Activated CD4-positive, alpha-beta T cell treated with anti-CD3 and anti-CD28 coated beads, Interleukin-2, amount 10 ng/mL, durations not matched to agents 24 days and 14 days (primary cell): ENCODE data around the gene ADGRF4. TPM values are rescaled to one million over a fixed set of nuclear protein-coding genes. Genes with fewer than 3 reads are reported as not detected.

Experiments
- DNase-seq: peaks from one replicate; pipeline ENCODE4 v3.0.0; 2022
- H3K27ac Mint-ChIP-seq: one replicate; pipeline ENCODE4 v1.8.0; 2022; ENCODE audit warnings: mild to moderate bottlenecking, mixed read lengths
- H3K27me3 Mint-ChIP-seq: one replicate; pipeline ENCODE4 v1.8.0; 2022; ENCODE audit warnings: mixed read lengths
- H3K36me3 Mint-ChIP-seq: one replicate; pipeline ENCODE4 v1.8.0; 2022; ENCODE audit warnings: low read depth, mild to moderate bottlenecking, mixed read lengths
- H3K4me1 Mint-ChIP-seq: one replicate; pipeline ENCODE4 v1.8.0; 2021; ENCODE audit warnings: mixed read lengths
- H3K4me3 Mint-ChIP-seq: one replicate; pipeline ENCODE4 v1.8.0; 2022; ENCODE audit warnings: mild to moderate bottlenecking, moderate library complexity, mixed read lengths
- H3K9me3 Mint-ChIP-seq: one replicate; pipeline ENCODE4 v1.8.0; 2021; ENCODE audit warnings: mixed read lengths
- intact Hi-C: fragments of 100-400 bp; cut with micrococcal nuclease; formaldehyde crosslinking; loops from one replicate; pipeline ENCODE4 v1.15.1; 2023
- total RNA-seq: library from RNA; stranded (reverse); gene quantifications from 2 replicates; pipeline ENCODE4 v1.2.3, GENCODE V29; 2022

The ADGRF4 gene
- total RNA-seq, 1 donor from 2014 or later: not detected

DNA sequence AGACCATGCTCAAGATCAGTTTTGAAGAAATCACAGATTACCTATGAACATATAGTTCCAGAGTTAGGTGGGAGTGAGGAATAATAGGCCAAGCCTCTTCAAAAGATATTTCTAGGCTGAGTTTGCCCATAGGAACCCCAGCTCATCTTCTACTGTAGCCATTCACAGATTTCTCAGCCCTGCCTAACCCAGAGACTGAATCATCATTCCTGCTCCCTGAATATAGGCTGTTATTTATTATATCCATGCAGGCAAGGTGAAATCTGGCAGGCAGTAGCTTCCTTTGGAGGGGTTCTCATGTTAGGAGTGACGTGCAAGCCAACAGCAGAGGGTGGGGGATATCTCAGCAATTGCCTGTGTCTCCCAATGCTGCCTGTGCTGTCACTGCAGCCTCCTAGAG is 25.6 kb upstream of the ADGRF4 start:
- Mint-ChIP-seq H3K36me3 (no peaks in the 10 kb centered on the region), H3K4me1 (no peaks in the 10 kb centered on the region), H3K4me3 (no peak overlapping the region), H3K27me3 (peaks cover 27% of the 10 kb centered on the region), H3K27ac (no peak overlapping the region), H3K9me3 (no peaks in the 10 kb centered on the region)
- no peak for DNase-seq
- intact Hi-C loops: no loop called here

DNA sequence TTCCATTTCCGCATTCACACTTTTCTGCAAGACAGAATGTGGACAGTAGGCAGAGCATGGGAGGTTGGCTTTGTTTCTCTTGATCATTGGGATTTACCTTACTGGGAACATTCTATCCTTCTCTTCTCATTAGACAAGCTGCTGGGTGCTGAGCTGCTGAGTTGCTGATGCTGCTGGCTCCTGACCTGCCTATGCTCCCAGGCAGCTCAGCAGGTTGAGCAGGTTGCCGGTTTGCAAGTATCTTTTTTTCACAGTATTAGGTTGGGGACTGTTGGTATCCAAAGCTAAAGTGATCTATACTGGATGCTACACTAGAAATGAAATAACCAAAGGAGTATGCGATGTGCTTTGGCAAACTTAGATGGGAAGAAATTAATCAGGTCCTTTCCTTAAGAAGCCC is 23.7 kb upstream of the ADGRF4 start:
- Mint-ChIP-seq H3K4me3 (no peak overlapping the region), H3K9me3 (no peaks in the 10 kb centered on the region), H3K27ac (no peak overlapping the region), H3K36me3 (no peaks in the 10 kb centered on the region), H3K27me3 (peaks cover 17% of the 10 kb centered on the region), H3K4me1 (no peaks in the 10 kb centered on the region)
- intact Hi-C loops: no loop called here
- no peak for DNase-seq

DNA sequence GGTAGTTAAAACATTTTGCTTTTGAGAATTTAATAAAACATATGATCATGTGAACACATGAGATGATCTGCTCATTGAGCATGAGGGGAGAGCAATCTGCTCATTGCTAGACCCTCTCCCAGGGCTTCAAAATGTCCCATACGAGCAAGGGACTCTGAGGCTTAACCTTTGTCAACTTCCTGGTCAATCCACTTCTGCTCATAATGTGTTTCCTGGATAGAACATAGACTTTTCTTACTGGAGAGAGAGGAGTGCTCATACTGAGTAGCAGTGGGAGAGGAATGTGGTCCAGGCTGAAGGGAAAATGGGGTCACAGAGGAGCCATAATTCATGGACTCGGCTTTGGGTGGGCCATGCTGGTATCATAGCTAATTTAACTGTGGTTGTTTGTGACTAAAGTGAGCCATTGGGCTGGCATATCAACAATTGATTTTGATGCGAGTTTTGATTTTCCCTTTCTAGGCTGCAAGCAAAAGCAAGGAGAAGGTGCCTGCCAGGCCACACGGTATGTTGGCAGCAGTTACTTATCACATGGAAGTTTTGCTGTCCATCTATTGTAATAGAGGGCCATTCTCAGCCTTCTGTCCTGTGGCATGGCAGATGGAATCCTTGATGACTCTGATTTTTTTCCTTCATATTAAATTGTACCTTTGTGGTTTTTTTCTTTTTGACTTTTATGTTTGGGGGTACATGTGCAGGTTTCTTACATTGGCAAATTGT is 20.8 kb upstream of the ADGRF4 start:
- intact Hi-C loops: no loop called here
- Mint-ChIP-seq H3K27ac (no peak overlapping the region), H3K4me3 (no peak overlapping the region), H3K4me1 (no peaks in the 10 kb centered on the region), H3K9me3 (no peaks in the 10 kb centered on the region), H3K27me3 (peaks cover 12% of the 10 kb centered on the region), H3K36me3 (no peaks in the 10 kb centered on the region)
- DNase-seq: no peak

DNA sequence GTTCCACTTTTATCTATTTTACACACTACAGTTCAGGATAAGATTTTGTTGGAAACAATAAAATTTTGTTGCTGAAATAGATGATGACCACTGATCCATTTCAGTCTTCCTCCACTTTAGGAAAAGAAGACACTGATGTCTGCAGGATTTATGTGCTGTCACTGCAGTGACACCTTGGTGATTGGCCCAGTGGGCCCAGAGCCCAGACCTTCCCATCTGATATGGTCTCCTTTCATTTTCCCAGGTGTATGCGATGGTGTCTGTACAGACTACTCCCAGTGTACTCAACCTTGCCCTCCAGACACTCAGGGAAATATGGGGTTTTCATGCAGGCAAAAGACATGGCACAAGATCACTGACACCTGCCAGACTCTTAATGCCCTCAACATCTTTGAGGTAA is 19.6 kb upstream of the ADGRF4 start:
- Mint-ChIP-seq H3K36me3 (no peaks in the 10 kb centered on the region), H3K27ac (no peak overlapping the region), H3K27me3 (peaks cover 5% of the 10 kb centered on the region), H3K4me3 (no peak overlapping the region), H3K9me3 (no peaks in the 10 kb centered on the region), H3K4me1 (no peaks in the 10 kb centered on the region)
- no peak for DNase-seq
- intact Hi-C loops: no loop called here

DNA sequence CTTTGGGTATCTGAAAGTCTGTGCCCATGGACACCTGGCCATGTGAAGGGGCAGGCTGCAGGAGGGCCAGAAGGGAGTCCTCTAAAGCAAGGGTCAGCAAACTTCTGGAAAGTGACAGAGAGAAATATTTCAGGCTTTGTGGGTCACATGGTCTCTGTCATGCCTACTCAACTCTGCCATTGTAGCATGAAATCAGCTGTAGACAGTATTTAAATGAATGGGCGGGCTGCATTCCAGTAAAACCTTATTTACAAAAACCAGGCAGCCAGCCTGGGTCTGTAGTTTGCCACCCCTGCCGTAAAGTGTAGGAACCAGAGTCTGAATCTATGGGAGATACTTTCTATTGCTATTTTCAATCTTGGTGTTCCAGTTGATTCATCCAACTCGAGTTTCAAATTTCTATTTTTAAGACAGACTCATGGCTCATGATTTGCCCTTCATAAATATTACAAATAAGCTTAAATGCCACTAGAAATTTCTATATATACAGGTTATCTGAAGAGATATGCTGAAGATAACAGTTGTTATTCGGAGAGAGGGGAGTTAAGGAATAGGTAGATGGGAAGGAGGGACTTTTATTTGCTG is 19.0 kb upstream of the ADGRF4 start:
- Mint-ChIP-seq H3K36me3 (no peaks in the 10 kb centered on the region), H3K4me1 (no peaks in the 10 kb centered on the region), H3K27ac (no peak overlapping the region), H3K27me3 (peaks cover 4% of the 10 kb centered on the region), H3K9me3 (no peaks in the 10 kb centered on the region), H3K4me3 (no peak overlapping the region)
- no peak for DNase-seq
- intact Hi-C loops: no loop called here

DNA sequence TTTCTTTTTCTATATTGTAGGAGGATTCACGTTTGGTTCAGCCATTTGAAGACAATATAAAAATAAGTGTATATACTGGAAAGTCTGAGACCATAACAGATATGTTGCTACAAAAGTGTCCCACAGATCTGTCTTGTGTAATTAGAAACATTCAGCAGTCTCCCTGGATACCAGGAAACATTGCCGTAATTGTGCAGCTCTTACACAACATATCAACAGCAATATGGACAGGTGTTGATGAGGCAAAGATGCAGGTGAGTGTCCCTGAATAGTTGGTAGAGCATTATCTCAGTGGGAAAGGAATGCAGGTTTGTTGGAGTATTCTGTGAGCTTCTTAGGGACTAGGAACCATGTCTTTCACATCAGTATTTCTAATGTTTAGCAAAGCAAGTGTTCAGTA is 18.3 kb upstream of the ADGRF4 start:
- Mint-ChIP-seq H3K9me3 (no peaks in the 10 kb centered on the region), H3K4me1 (no peaks in the 10 kb centered on the region), H3K4me3 (no peak overlapping the region), H3K27ac (no peak overlapping the region), H3K27me3 (peaks cover 5% of the 10 kb centered on the region), H3K36me3 (no peaks in the 10 kb centered on the region)
- intact Hi-C loops: no loop called here
- no peak for DNase-seq

DNA sequence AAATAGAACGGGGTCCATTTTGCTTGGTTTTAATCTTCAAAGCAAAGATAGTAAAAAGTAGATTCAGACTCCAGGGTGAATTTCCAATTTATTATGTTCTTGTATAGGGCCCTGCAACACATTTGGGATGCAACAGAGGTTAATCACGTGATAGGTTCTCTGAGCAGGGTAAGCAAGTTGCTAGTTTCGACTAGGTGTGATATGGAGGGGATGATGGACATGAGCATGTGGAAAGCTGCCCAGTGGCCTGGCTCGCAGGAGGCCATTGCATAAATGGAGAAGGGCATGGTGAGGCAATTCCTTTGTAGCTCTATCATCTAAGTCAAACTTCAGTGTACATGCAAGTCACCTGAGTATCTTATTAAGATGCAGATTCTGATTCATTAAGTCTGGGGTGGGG is 17.7 kb upstream of the ADGRF4 start:
- Mint-ChIP-seq H3K9me3 (no peaks in the 10 kb centered on the region), H3K27ac (no peak overlapping the region)
- no peak for DNase-seq

DNA sequence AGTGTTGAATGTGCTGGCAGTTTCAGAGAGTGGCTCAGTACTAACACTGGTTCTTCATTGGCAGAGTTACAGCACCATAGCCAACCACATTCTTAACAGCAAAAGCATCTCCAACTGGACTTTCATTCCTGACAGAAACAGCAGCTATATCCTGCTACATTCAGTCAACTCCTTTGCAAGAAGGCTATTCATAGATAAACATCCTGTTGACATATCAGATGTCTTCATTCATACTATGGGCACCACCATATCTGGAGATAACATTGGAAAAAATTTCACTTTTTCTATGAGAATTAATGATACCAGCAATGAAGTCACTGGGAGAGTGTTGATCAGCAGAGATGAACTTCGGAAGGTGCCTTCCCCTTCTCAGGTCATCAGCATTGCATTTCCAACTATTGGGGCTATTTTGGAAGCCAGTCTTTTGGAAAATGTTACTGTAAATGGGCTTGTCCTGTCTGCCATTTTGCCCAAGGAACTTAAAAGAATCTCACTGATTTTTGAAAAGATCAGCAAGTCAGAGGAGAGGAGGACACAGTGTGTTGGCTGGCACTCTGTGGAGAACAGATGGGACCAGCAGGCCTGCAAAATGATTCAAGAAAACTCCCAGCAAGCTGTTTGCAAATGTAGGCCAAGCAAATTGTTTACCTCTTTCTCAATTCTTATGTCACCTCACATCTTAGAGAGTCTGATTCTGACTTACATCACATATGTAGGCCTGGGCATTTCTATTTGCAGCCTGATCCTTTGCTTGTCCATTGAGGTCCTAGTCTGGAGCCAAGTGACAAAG is 17.0 kb upstream of the ADGRF4 start:
- intact Hi-C loops: no loop called here
- no peak for DNase-seq
- H3K9me3 Mint-ChIP-seq: no peaks in the 10 kb centered on the region
- H3K27me3 Mint-ChIP-seq: peaks cover 5% of the 10 kb centered on the region
- no peaks in the 10 kb centered on the region for H3K4me1 Mint-ChIP-seq
- H3K36me3 Mint-ChIP-seq: no peaks in the 10 kb centered on the region
- H3K27ac Mint-ChIP-seq: no peak overlapping the region
- H3K4me3 Mint-ChIP-seq: no peak overlapping the region

More for the DNA sequence above, 17.7 kb upstream of the ADGRF4 start:
- intact Hi-C loops: no loop called here
- H3K36me3 Mint-ChIP-seq: no peaks in the 10 kb centered on the region
- no peaks in the 10 kb centered on the region for H3K4me1 Mint-ChIP-seq
- peaks cover 5% of the 10 kb centered on the region for H3K27me3 Mint-ChIP-seq
- H3K4me3 Mint-ChIP-seq: no peak overlapping the region

DNA sequence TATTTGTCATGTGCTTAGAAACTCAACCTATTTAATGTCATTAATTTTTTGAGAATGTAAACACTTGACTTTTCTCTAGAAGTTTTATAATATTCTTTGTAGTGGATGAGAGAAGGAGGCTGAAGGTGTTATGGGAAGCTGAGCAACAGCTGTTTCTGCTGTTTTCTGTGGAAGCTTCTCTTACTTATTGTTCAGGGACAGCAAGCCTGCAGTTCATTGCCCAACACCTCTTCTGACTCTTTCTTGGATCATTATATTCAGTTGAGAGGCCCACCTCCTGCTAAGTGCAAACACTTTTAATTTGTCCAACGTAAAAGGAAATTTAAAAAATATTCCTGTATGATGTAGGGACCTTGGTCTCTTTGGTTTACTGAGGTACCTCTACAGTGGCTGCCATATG is 12.0 kb upstream of the ADGRF4 start:
- Mint-ChIP-seq H3K27me3 (peaks cover 7% of the 10 kb centered on the region), H3K9me3 (no peaks in the 10 kb centered on the region), H3K27ac (no peak overlapping the region), H3K4me3 (no peak overlapping the region), H3K36me3 (no peaks in the 10 kb centered on the region), H3K4me1 (no peaks in the 10 kb centered on the region)
- intact Hi-C loops: no loop called here
- DNase-seq: no peak

DNA sequence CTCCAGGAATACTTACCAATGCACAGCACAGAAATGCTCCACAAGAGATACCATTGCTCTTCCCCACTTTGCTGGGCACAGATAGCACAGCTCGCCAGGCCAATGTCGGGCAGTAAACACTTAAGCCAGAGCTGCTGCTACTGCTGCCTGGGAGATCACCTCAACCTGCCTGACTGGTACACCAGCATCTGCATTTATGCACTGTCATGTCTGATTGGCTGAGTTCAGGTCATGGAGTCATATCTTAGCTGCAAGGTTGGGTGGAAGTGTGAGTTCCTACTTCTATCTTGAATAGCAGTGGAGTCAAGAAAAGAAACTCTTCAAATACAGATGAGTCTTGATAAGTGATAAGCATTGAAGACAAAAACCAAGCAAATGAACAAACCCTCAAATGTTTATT is 10.9 kb upstream of the ADGRF4 start:
- H3K4me1 Mint-ChIP-seq: no peaks in the 10 kb centered on the region
- no peak overlapping the region for H3K4me3 Mint-ChIP-seq

DNA sequence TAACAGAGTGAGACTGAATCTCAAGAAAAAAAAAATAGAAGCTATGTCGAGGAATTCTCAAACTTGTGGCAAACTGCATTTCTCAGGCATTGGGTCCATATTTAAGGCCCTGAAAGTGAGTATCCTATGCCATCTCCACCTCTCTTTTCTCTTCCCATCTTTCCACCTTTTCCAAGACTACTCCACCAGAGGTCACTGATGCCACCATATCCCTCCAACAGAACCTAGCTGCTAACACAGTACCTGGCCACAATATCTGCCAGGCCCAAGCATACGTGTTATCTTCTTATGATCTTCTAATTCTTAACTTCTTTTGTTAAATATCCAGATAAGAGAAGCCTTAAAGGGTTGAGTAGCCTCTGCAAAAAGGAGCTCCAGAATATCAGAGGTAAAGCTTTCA is 8.2 kb upstream of the ADGRF4 start:
- no peak for DNase-seq
- Mint-ChIP-seq H3K4me3 (no peak overlapping the region), H3K27me3 (peaks cover 3% of the 10 kb centered on the region), H3K27ac (no peak overlapping the region), H3K36me3 (no peaks in the 10 kb centered on the region), H3K9me3 (no peaks in the 10 kb centered on the region), H3K4me1 (no peaks in the 10 kb centered on the region)
- intact Hi-C loops: no loop called here

More for the DNA sequence above, 10.9 kb upstream of the ADGRF4 start:
- Mint-ChIP-seq H3K27ac (no peak overlapping the region), H3K27me3 (peaks cover 7% of the 10 kb centered on the region), H3K36me3 (no peaks in the 10 kb centered on the region), H3K9me3 (no peaks in the 10 kb centered on the region)
- no peak for DNase-seq
- intact Hi-C loops: no loop called here

DNA sequence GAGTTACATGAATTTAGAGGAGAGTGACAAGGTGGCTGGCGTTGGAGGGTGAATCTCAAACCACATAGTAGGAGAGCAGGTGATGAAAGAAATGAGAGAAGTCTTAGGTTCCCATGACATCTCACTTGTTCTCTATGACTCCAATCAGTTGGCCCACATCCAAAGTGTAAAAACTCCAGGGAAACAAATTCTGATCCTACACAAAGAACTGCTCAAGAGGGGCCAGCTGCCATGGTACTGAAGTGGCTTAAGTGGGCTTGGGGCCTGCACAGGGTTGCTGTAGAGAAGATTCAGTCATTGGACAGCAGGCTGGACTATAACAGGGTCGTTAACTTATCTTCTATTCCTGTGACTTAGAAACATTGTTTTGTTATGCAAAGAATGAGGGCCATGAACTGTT is 7.6 kb upstream of the ADGRF4 start:
- intact Hi-C loops: no loop called here
- no peaks in the 10 kb centered on the region for H3K9me3 Mint-ChIP-seq
- peaks cover 3% of the 10 kb centered on the region for H3K27me3 Mint-ChIP-seq
- H3K36me3 Mint-ChIP-seq: no peaks in the 10 kb centered on the region
- H3K4me1 Mint-ChIP-seq: no peaks in the 10 kb centered on the region
- DNase-seq: no peak
- no peak overlapping the region for H3K27ac Mint-ChIP-seq
- H3K4me3 Mint-ChIP-seq: no peak overlapping the region

DNA sequence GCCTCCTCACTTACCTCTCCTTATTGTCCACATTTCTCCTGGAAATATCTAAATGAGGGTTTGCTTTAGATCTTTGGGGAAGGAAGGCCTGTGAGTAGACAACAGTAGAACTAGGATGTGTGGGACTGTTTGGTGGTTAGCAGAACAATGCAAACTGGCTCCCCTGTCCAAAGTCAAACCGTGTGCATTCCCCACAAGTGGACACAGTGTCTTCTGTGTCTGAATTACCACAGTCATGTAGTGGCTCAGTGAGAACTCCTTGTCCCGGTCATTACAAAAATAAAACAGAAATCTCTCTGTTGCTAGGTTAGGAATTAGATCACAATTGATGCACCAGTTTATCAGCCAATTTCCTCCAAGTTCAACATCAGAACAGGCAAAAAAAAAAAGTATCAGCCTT is 455 bp upstream of the ADGRF4 start:
- H3K4me3 Mint-ChIP-seq: no peak overlapping the region
- H3K36me3 Mint-ChIP-seq: no peaks in the 10 kb centered on the region
- H3K4me1 Mint-ChIP-seq: peaks cover 2% of the 10 kb centered on the region
- H3K9me3 Mint-ChIP-seq: no peaks in the 10 kb centered on the region
- intact Hi-C loops: no loop called here
- DNase-seq: no peak
- H3K27me3 Mint-ChIP-seq: peaks cover 3% of the 10 kb centered on the region
- no peak overlapping the region for H3K27ac Mint-ChIP-seq

DNA sequence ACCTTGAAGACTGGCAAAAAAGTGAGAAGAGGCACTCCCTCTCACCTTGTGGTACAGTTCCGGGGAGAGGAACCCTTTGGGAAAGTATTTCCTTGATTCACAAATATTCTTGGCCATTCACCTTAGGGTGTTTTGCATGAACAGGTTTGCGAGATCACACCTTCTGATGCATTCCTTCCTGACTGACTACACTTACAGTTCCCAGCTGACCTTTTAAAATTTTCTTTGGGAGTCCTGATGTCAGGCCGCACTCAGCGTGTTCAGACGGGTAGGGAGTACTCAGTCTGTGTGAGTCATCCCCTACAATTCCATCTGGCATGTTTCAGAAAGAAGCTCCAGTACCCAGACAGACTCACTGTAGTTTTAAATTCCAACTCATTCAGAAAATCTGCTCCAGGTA is 1.7 kb downstream of the ADGRF4 start:
- H3K4me3 Mint-ChIP-seq: no peak overlapping the region
- no peaks in the 10 kb centered on the region for H3K36me3 Mint-ChIP-seq
- DNase-seq: no peak
- H3K4me1 Mint-ChIP-seq: peaks cover 2% of the 10 kb centered on the region
- peaks cover 3% of the 10 kb centered on the region for H3K27me3 Mint-ChIP-seq
- H3K9me3 Mint-ChIP-seq: no peaks in the 10 kb centered on the region
- no peak overlapping the region for H3K27ac Mint-ChIP-seq
- intact Hi-C loops: no loop called here
